H9 (cell line): Measurements from ENCODE around the gene VAPA. TPM values are rescaled to one million over a fixed set of nuclear protein-coding genes. Genes with fewer than 3 reads are reported as not detected.

ENCODE experiments used
- DNase-seq: peaks from one replicate; pipeline ENCODE4 v3.0.0-alpha.2; 2017
- H2AFZ ChIP-seq: one replicate; pipeline ENCODE4 v1.6.1; 2013; ENCODE audit warnings: mild to moderate bottlenecking, low read length, control low read depth, moderate library complexity
- H2AK5ac ChIP-seq: 2 replicates; pipeline ENCODE4 v1.6.1; 2013; ENCODE audit warnings: low read length, control low read depth, mixed read lengths; ENCODE audit not compliant: insufficient read length
- H2BK120ac ChIP-seq: one replicate; pipeline ENCODE4 v1.6.1; 2013; ENCODE audit warnings: low read depth, mild to moderate bottlenecking, low read length, control low read depth, inconsistent platforms; ENCODE audit not compliant: poor library complexity, severe bottlenecking
- H2BK12ac ChIP-seq: 2 replicates; pipeline ENCODE4 v1.6.1; 2013; ENCODE audit warnings: low read length, control low read depth, mixed read lengths, low read depth; ENCODE audit not compliant: insufficient read length
- H2BK15ac ChIP-seq: 2 replicates; pipeline ENCODE4 v1.6.1; 2013; ENCODE audit warnings: low read depth, low read length, control low read depth
- H2BK20ac ChIP-seq: one replicate; pipeline ENCODE4 v1.6.1; 2013; ENCODE audit warnings: low read depth, mild to moderate bottlenecking, low read length, control low read depth, inconsistent platforms; ENCODE audit not compliant: poor library complexity, severe bottlenecking
- H2BK5ac ChIP-seq: 2 replicates; pipeline ENCODE4 v1.6.1; 2013; ENCODE audit warnings: low read length, control low read depth, mixed read lengths; ENCODE audit not compliant: insufficient read length
- H3K14ac ChIP-seq: 2 replicates; pipeline ENCODE4 v1.6.1; 2013; ENCODE audit warnings: low read length, control low read depth; ENCODE audit not compliant: insufficient read depth
- H3K18ac ChIP-seq: 2 replicates; pipeline ENCODE4 v1.6.1; 2013; ENCODE audit warnings: low read depth, mild to moderate bottlenecking, mixed read lengths, low read length, control low read depth; ENCODE audit not compliant: insufficient read length
- H3K23ac ChIP-seq: 2 replicates; pipeline ENCODE4 v1.6.1; 2013; ENCODE audit warnings: low read length, control low read depth, mixed read lengths, low read depth; ENCODE audit not compliant: insufficient read length
- H3K23me2 ChIP-seq: 2 replicates; pipeline ENCODE4 v1.6.1; 2013; ENCODE audit warnings: low read depth, mild to moderate bottlenecking, mixed read lengths, low read length, control low read depth; ENCODE audit not compliant: insufficient read length, poor library complexity, severe bottlenecking
- H3K27ac ChIP-seq: 2 replicates; pipeline ENCODE4 v1.5.1; 2013; ENCODE audit warnings: low read length, control low read depth, mixed read lengths, low read depth; ENCODE audit not compliant: insufficient read length
- H3K27me3 ChIP-seq: 2 replicates; pipeline ENCODE4 v1.6.1; 2013; ENCODE audit warnings: low read length, control low read depth, inconsistent platforms; ENCODE audit not compliant: insufficient read depth
- H3K4ac ChIP-seq: 2 replicates; pipeline ENCODE4 v1.6.1; 2013; ENCODE audit warnings: low read depth, mild to moderate bottlenecking, control low read depth, inconsistent platforms, low read length, moderate library complexity
- H3K4me1 ChIP-seq: 2 replicates; pipeline ENCODE4 v1.6.1; 2013; ENCODE audit warnings: low read length, control low read depth, inconsistent platforms; ENCODE audit not compliant: insufficient read depth
- H3K4me2 ChIP-seq: 2 replicates; pipeline ENCODE4 v1.6.1; 2013; ENCODE audit warnings: low read length, control low read depth, mixed read lengths; ENCODE audit not compliant: insufficient read length, insufficient read depth
- H3K56ac ChIP-seq: 2 replicates; pipeline ENCODE4 v1.6.1; 2013; ENCODE audit warnings: low read depth, mild to moderate bottlenecking, mixed read lengths, low read length, control low read depth; ENCODE audit not compliant: insufficient read length
- H3K79me1 ChIP-seq: 2 replicates; pipeline ENCODE4 v1.6.1; 2013; ENCODE audit warnings: low read depth, mild to moderate bottlenecking, moderate library complexity, low read length, control low read depth, inconsistent platforms; ENCODE audit not compliant: insufficient read depth, poor library complexity, severe bottlenecking
- H3K79me2 ChIP-seq: 2 replicates; pipeline ENCODE4 v1.6.1; 2013; ENCODE audit warnings: low read length, control low read depth, inconsistent platforms; ENCODE audit not compliant: insufficient read depth
- H3K9ac ChIP-seq: 2 replicates; pipeline ENCODE4 v1.6.1; 2013; ENCODE audit warnings: low read length, control low read depth, mixed read lengths; ENCODE audit not compliant: insufficient read length; ENCODE audit errors: extremely low read depth
- H3K9me3 ChIP-seq: one replicate; pipeline ENCODE4 v1.6.1; 2013; ENCODE audit warnings: low read depth, low read length, inconsistent platforms; ENCODE audit not compliant: control insufficient read depth
- H3T11ph ChIP-seq: one replicate; pipeline ENCODE4 v1.6.1; 2013; ENCODE audit warnings: mild to moderate bottlenecking, low read length, control low read depth, inconsistent platforms
- H4K20me1 ChIP-seq: one replicate; pipeline ENCODE4 v1.6.1; 2013; ENCODE audit not compliant: control insufficient read depth, insufficient read length, insufficient read depth
- H4K5ac ChIP-seq: 2 replicates; pipeline ENCODE4 v1.6.1; 2013; ENCODE audit warnings: low read depth, mild to moderate bottlenecking, mixed read lengths, low read length, control low read depth; ENCODE audit not compliant: insufficient read length
- H4K8ac ChIP-seq: replicated peaks from 2 replicates; pipeline ENCODE4 v1.6.1; 2013; ENCODE audit warnings: low read length, control low read depth, mixed read lengths, low read depth; ENCODE audit not compliant: insufficient read length
- H4K91ac ChIP-seq: 2 replicates; pipeline ENCODE4 v1.6.1; 2013; ENCODE audit warnings: low read depth, mild to moderate bottlenecking, moderate library complexity, mixed read lengths, low read length, control low read depth; ENCODE audit not compliant: insufficient read length
- H3K27ac Mint-ChIP-seq, 3 experiments: 2 replicates in 2 of 3; 3 replicates in 1 of 3; pipeline ENCODE4 v1.8.0; 2020 to 2021; ENCODE audit warnings: mixed read lengths in 3 of 3, mild to moderate bottlenecking in 1 of 3, moderate library complexity in 1 of 3
- H3K27me3 Mint-ChIP-seq: 2 replicates; pipeline ENCODE4 v1.8.0; 2021; ENCODE audit warnings: low read depth, mild to moderate bottlenecking, moderate library complexity, mixed read lengths
- H3K36me3 Mint-ChIP-seq, 3 experiments: 2 replicates in 2 of 3; 3 replicates in 1 of 3; pipeline ENCODE4 v1.8.0; 2020 to 2021; ENCODE audit warnings: low read depth in 3 of 3, mixed read lengths in 3 of 3; ENCODE audit not compliant: insufficient read depth in 1 of 3
- H3K4me1 Mint-ChIP-seq, 2 experiments: 2 replicates each; pipeline ENCODE4 v1.8.0; 2020; ENCODE audit warnings: mixed read lengths in 2 of 2
- H3K4me3 Mint-ChIP-seq, 2 experiments: 2 replicates in 1 of 2; 3 replicates in 1 of 2; pipeline ENCODE4 v1.8.0; 2020 to 2021; ENCODE audit warnings: mild to moderate bottlenecking in 2 of 2, mixed read lengths in 2 of 2, moderate library complexity in 1 of 2
- H3K9me3 Mint-ChIP-seq, 2 experiments: 2 replicates in 1 of 2; 3 replicates in 1 of 2; pipeline ENCODE4 v1.8.0; 2020; ENCODE audit warnings: mild to moderate bottlenecking in 2 of 2, mixed read lengths in 2 of 2, moderate library complexity in 1 of 2
- WGBS: extraction: QIAGEN DNeasy Blood & Tissue Kit; methylation state at CpG from one replicate; pipeline ENCODE4 v1.1.7; 2013; ENCODE audit warnings: missing lambda C conversion rate, low lambda C conversion rate, mixed read lengths; ENCODE audit not compliant: insufficient read length; ENCODE audit errors: extremely low coverage; 5-methylcytosine and 5-hydroxymethylcytosine counted together
- total RNA-seq: library from RNA; stranded (reverse); gene quantifications from 2 replicates; pipeline ENCODE4 v1.2.1, GENCODE V29; 2021
- TF ChIP-seq, protein P1 (sequence below): fragments of 200-600 bp; sonication (generic); conservative IDR thresholded peaks from 3 replicates; pipeline ENCODE4 v1.8.0; 2021; ENCODE audit warnings: antibody characterized with exemption, mild to moderate bottlenecking

VAPA gene
- total RNA-seq, 1 experiment from 2014 or later, result 141 TPM

GRCh38 chr18:9874728-9875127, 39.1 kb upstream of the VAPA start:
- H3K18ac ChIP-seq, result no peak overlapping the region
- H3K4ac ChIP-seq, result no peak overlapping the region
- H3K27ac Mint-ChIP-seq, result no peak overlapping the region
- no peak overlapping the region for H4K5ac ChIP-seq
- H3K79me1 ChIP-seq, result no peaks in the 10 kb centered on the region
- no peak overlapping the region for H3K23ac ChIP-seq
- H3K4me3 Mint-ChIP-seq, result no peak overlapping the region
- H3K9me3 ChIP-seq, result no peaks in the 10 kb centered on the region
- no peaks in the 10 kb centered on the region for H3K27me3 Mint-ChIP-seq
- no peaks in the 10 kb centered on the region for H3K36me3 Mint-ChIP-seq
- H2AK5ac ChIP-seq, result no peak overlapping the region
- WGBS, result no CpG with 5 or more reads among the region's 1 CpG
- DNase-seq, result no peak
- H4K8ac ChIP-seq, result no peak overlapping the region
- no peak overlapping the region for H4K91ac ChIP-seq
- no peaks in the 10 kb centered on the region for H3K79me2 ChIP-seq
- H2BK5ac ChIP-seq, result no peak overlapping the region
- H3K9ac ChIP-seq, result no peak overlapping the region
- H3K56ac ChIP-seq, result no peak overlapping the region
- TF ChIP-seq, protein P1, sequence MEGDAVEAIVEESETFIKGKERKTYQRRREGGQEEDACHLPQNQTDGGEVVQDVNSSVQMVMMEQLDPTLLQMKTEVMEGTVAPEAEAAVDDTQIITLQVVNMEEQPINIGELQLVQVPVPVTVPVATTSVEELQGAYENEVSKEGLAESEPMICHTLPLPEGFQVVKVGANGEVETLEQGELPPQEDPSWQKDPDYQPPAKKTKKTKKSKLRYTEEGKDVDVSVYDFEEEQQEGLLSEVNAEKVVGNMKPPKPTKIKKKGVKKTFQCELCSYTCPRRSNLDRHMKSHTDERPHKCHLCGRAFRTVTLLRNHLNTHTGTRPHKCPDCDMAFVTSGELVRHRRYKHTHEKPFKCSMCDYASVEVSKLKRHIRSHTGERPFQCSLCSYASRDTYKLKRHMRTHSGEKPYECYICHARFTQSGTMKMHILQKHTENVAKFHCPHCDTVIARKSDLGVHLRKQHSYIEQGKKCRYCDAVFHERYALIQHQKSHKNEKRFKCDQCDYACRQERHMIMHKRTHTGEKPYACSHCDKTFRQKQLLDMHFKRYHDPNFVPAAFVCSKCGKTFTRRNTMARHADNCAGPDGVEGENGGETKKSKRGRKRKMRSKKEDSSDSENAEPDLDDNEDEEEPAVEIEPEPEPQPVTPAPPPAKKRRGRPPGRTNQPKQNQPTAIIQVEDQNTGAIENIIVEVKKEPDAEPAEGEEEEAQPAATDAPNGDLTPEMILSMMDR, result no peak
- no peaks in the 10 kb centered on the region for H3K27me3 ChIP-seq
- H4K20me1 ChIP-seq, result no peaks in the 10 kb centered on the region
- no peak overlapping the region for H3T11ph ChIP-seq
- H2BK120ac ChIP-seq, result no peak overlapping the region
- H3K4me1 ChIP-seq, result peaks cover 9% of the 10 kb centered on the region; the same call in 1 of the 2 replicates
- H2BK15ac ChIP-seq, result no peak overlapping the region
- H2BK20ac ChIP-seq, result no peak overlapping the region
- H2BK12ac ChIP-seq, result no peak overlapping the region
- no peak overlapping the region for H3K14ac ChIP-seq
- H3K23me2 ChIP-seq, result no peaks in the 10 kb centered on the region
- H3K9me3 Mint-ChIP-seq, result no peaks in the 10 kb centered on the region
- no peak overlapping the region for H3K27ac ChIP-seq
- peaks cover 28 to 32% of the 10 kb centered on the region in 2 experiments for H3K4me1 Mint-ChIP-seq
- H3K4me2 ChIP-seq, result no peak overlapping the region
- no peak overlapping the region for H2AFZ ChIP-seq
